Measurements from ENCODE around the gene XPNPEP2.
A peak's percentile ranks its signal among the peaks of the same experiment; 100 is the strongest.

XPNPEP2 gene

GRCh38 chrX:129763666-129764065 is 24.9 kb downstream of the XPNPEP2 start:
- DNase-seq (no peak), ATAC-seq (ENCODE audit: insufficient read depth, low read depth) (no peak)
- peaks cover 6% of the 10 kb centered on the region; the same call in 1 of the 2 replicates for H3K79me2 ChIP-seq (ENCODE audit: insufficient read depth, low read length)
- peaks cover 75% of the 10 kb centered on the region for H3K4me1 ChIP-seq (ENCODE audit: insufficient read depth, low read length)
- H3K27ac ChIP-seq (ENCODE audit: low read length), result peak overlapping the region; percentile 59
- TF ChIP-seq CTCF (IDR thresholded peaks at IDR 0.05; ENCODE audit: borderline replicate concordance, extremely low read depth, low read length, poor library complexity, severe bottlenecking), result no peak
- no peak for TF ChIP-seq EZH2 (IDR thresholded peaks at IDR 0.05; ENCODE audit: borderline replicate concordance, low read depth, low read length, severe bottlenecking)
- no peak overlapping the region for H3K4me2 ChIP-seq (ENCODE audit: insufficient read depth, low read length)
- no peaks in the 10 kb centered on the region for H3K9me3 ChIP-seq (ENCODE audit: insufficient read depth, low read length, severe bottlenecking)
- H3K27me3 ChIP-seq (ENCODE audit: insufficient read depth, low read length, poor library complexity), result no peaks in the 10 kb centered on the region
- no peaks in the 10 kb centered on the region for H4K20me1 ChIP-seq (ENCODE audit: insufficient read depth, low read length)
- H2AFZ ChIP-seq (ENCODE audit: low read depth, low read length), result no peak overlapping the region
- no peak overlapping the region for H3K4me3 ChIP-seq (ENCODE audit: low read depth in 1 of 2, low read length in 2 of 2)
- H3K36me3 ChIP-seq (ENCODE audit: insufficient read depth, low read length), result no peaks in the 10 kb centered on the region
- H3K9ac ChIP-seq (ENCODE audit: low read depth, low read length), result no peak overlapping the region

- Histone ChIP-seq H3K9me3 (ENCODE audit: insufficient read depth, low read length, severe bottlenecking) (no peaks in the 10 kb centered on the region), H3K36me3 (ENCODE audit: insufficient read depth, low read length) (no peaks in the 10 kb centered on the region), H3K9ac (ENCODE audit: low read depth, low read length) (peak overlapping the region; percentile 60), H3K79me2 (ENCODE audit: insufficient read depth, low read length) (peaks cover 19% of the 10 kb centered on the region), H2AFZ (ENCODE audit: low read depth, low read length) (no peak overlapping the region), H3K27ac (ENCODE audit: low read length) (peak overlapping the region; percentile 99), H3K4me3 (ENCODE audit: low read depth in 1 of 2, low read length in 2 of 2) (no peak overlapping the region; a peak in 1 of 4 replicates), H3K4me2 (ENCODE audit: insufficient read depth, low read length) (no peak overlapping the region; the same call in 1 of the 2 replicates), H4K20me1 (ENCODE audit: insufficient read depth, low read length) (no peaks in the 10 kb centered on the region), H3K27me3 (ENCODE audit: insufficient read depth, low read length, poor library complexity) (no peaks in the 10 kb centered on the region), H3K4me1 (ENCODE audit: insufficient read depth, low read length) (peaks cover 78% of the 10 kb centered on the region)
- peak; percentile 2 for ATAC-seq (ENCODE audit: insufficient read depth, low read depth)
- DNase-seq, result no peak
- no peak for TF ChIP-seq EZH2 (IDR thresholded peaks at IDR 0.05; ENCODE audit: borderline replicate concordance, low read depth, low read length, severe bottlenecking)
- TF ChIP-seq CTCF (IDR thresholded peaks at IDR 0.05; ENCODE audit: borderline replicate concordance, extremely low read depth, low read length, poor library complexity, severe bottlenecking), result no peak
Measured at GRCh38 chrX:129768186-129768585, 29.4 kb downstream of the XPNPEP2 start.

GRCh38 chrX:129768586-129769466 is 30.0 kb downstream of the XPNPEP2 start:
- TF ChIP-seq CTCF (IDR thresholded peaks at IDR 0.05; ENCODE audit: borderline replicate concordance, extremely low read depth, low read length, poor library complexity, severe bottlenecking) (peak; percentile 3), EZH2 (IDR thresholded peaks at IDR 0.05; ENCODE audit: borderline replicate concordance, low read depth, low read length, severe bottlenecking) (no peak)
- peak overlapping the region; percentile 60 for H3K9ac ChIP-seq (ENCODE audit: low read depth, low read length)
- peak; percentile 72 for DNase-seq
- ATAC-seq (ENCODE audit: insufficient read depth, low read depth), result peak; percentile 55
- no peaks in the 10 kb centered on the region for H3K27me3 ChIP-seq (ENCODE audit: insufficient read depth, low read length, poor library complexity)
- no peaks in the 10 kb centered on the region for H3K36me3 ChIP-seq (ENCODE audit: insufficient read depth, low read length)
- H3K27ac ChIP-seq (ENCODE audit: low read length), result peak overlapping the region; percentile 99
- no peaks in the 10 kb centered on the region for H3K9me3 ChIP-seq (ENCODE audit: insufficient read depth, low read length, severe bottlenecking)
- no peaks in the 10 kb centered on the region for H4K20me1 ChIP-seq (ENCODE audit: insufficient read depth, low read length)
- H3K4me1 ChIP-seq (ENCODE audit: insufficient read depth, low read length), result peaks cover 79% of the 10 kb centered on the region
- no peak overlapping the region for H2AFZ ChIP-seq (ENCODE audit: low read depth, low read length)
- H3K4me3 ChIP-seq (ENCODE audit: low read depth in 1 of 2, low read length in 2 of 2), result peak overlapping the region in 1 of 2 experiments; percentile 30; a peak in 1 of 4 replicates
- peak overlapping the region; percentile 36 for H3K4me2 ChIP-seq (ENCODE audit: insufficient read depth, low read length)
- H3K79me2 ChIP-seq (ENCODE audit: insufficient read depth, low read length), result peaks cover 21% of the 10 kb centered on the region

All from DND-41 (cell line).